IPS-15b (cell line): Measurements from ENCODE around the gene SCUBE1.

Source experiments
- H3K27me3 ChIP-seq: one replicate; pipeline ENCODE4 v1.6.1; 2013; ENCODE audit warnings: low read length; ENCODE audit not compliant: control insufficient read depth, insufficient read depth
- H3K36me3 ChIP-seq: one replicate; pipeline ENCODE4 v1.6.1; 2013; ENCODE audit warnings: low read length; ENCODE audit not compliant: control insufficient read depth, insufficient read depth
- H3K4me1 ChIP-seq: one replicate; pipeline ENCODE4 v1.6.1; 2013; ENCODE audit warnings: mild to moderate bottlenecking, low read length; ENCODE audit not compliant: control insufficient read depth, insufficient read depth
- H3K4me3 ChIP-seq: one replicate; pipeline ENCODE4 v1.5.1; 2013; ENCODE audit warnings: low read depth, low read length
- H3K9ac ChIP-seq: one replicate; pipeline ENCODE4 v1.6.1; 2013; ENCODE audit warnings: low read depth, mild to moderate bottlenecking, low read length
- H3K9me3 ChIP-seq: one replicate; pipeline ENCODE4 v1.6.1; 2013; ENCODE audit warnings: mild to moderate bottlenecking, low read length; ENCODE audit not compliant: control insufficient read depth, insufficient read depth

SCUBE1 gene

DNA sequence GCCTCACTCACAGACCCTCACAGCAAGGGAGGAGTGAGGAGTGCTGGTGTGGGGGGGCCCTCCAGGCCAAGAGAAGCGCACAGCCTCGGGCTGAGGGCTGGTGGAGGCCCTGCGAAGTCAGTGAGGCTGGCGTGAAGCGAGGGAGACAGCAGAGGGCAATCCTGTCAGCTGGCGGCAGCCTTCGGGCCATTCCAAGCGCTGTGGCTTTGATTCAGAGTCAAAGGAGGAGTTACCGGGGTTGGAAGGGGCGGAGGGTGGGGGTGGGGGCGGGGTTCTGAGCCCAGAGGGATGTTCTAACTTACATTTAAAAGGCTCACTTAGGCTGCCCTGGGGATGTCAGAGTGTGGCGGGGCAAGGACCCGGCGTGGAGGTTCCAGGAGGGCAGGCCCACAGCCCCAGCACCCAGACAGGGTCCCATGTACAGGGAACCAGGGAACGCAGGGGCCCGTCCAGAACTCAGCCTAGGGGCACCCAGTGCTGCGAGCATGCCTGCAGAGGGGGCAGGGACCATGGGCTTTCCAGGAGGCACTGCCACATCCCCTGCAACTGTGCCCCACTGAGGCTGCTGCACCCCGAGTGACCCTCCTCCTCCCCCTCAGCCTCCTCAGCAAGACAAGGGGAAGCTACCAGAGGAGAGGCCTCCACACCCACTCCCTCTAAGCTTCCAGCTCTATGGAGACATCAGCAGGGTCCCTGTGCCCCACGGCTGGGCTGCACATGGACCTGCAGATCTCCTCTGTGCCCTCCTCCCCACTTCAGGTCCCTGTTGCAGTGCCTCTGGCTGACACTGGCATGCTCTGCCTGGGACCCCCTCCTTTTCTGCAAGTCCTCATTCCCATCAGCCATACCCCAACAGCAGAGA, 116.6 kb downstream of the SCUBE1 start:
- H3K36me3 ChIP-seq: no peaks in the 10 kb centered on the region
- peaks cover 10% of the 10 kb centered on the region for H3K4me1 ChIP-seq
- peaks cover 5% of the 10 kb centered on the region for H3K27me3 ChIP-seq
- H3K9me3 ChIP-seq: no peaks in the 10 kb centered on the region
- H3K4me3 ChIP-seq: no peak overlapping the region
- H3K9ac ChIP-seq: no peak overlapping the region

- Histone ChIP-seq H3K36me3 (no peaks in the 10 kb centered on the region), H3K9me3 (no peaks in the 10 kb centered on the region), H3K9ac (no peak overlapping the region), H3K27me3 (peaks cover 5% of the 10 kb centered on the region), H3K4me1 (peaks cover 10% of the 10 kb centered on the region), H3K4me3 (no peak overlapping the region)
Measured at GRCh38 chr22:43225609-43226008, 117.6 kb downstream of the SCUBE1 start.

- Histone ChIP-seq H3K9ac (no peak overlapping the region), H3K9me3 (no peaks in the 10 kb centered on the region), H3K4me3 (no peak overlapping the region), H3K27me3 (peaks cover 5% of the 10 kb centered on the region), H3K36me3 (no peaks in the 10 kb centered on the region), H3K4me1 (peaks cover 10% of the 10 kb centered on the region)
Measured at GRCh38 chr22:43222987-43223386, 120.2 kb downstream of the SCUBE1 start.

- peaks cover 8% of the 10 kb centered on the region for H3K4me1 ChIP-seq
- H3K9me3 ChIP-seq: no peaks in the 10 kb centered on the region
- H3K36me3 ChIP-seq: no peaks in the 10 kb centered on the region
- no peak overlapping the region for H3K9ac ChIP-seq
- peaks cover 5% of the 10 kb centered on the region for H3K27me3 ChIP-seq
- no peak overlapping the region for H3K4me3 ChIP-seq
Measured at GRCh38 chr22:43222262-43222661, 120.9 kb downstream of the SCUBE1 start.

- Histone ChIP-seq H3K27me3 (peaks cover 3% of the 10 kb centered on the region), H3K36me3 (no peaks in the 10 kb centered on the region), H3K4me1 (peaks cover under 1% of the 10 kb centered on the region), H3K4me3 (no peak overlapping the region), H3K9ac (no peak overlapping the region), H3K9me3 (no peaks in the 10 kb centered on the region)
Measured at GRCh38 chr22:43220625-43221380, 122.4 kb downstream of the SCUBE1 start.

DNA sequence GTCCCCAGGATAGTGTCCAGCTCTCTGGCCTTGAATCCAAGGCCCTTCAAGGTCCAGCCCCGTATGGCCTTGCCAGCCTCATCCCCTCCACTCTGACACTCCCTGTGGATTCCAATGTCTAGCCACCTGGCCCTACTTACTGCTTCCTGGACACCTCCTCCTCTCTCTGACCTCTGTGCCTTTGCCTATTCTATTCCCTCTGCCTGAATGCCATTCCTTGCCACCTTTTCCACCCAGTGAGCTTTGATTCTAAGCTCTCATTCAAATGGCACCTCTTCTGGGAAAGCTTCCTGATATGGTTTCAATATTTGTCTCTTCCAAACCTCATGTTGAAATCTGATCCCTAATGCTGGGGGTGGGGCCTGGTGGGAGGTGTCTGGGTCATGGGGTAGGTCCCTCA, 124.4 kb downstream of the SCUBE1 start:
- H3K9me3 ChIP-seq: no peaks in the 10 kb centered on the region
- no peaks in the 10 kb centered on the region for H3K27me3 ChIP-seq
- no peak overlapping the region for H3K9ac ChIP-seq
- no peak overlapping the region for H3K4me3 ChIP-seq
- H3K36me3 ChIP-seq: no peaks in the 10 kb centered on the region
- no peaks in the 10 kb centered on the region for H3K4me1 ChIP-seq

DNA sequence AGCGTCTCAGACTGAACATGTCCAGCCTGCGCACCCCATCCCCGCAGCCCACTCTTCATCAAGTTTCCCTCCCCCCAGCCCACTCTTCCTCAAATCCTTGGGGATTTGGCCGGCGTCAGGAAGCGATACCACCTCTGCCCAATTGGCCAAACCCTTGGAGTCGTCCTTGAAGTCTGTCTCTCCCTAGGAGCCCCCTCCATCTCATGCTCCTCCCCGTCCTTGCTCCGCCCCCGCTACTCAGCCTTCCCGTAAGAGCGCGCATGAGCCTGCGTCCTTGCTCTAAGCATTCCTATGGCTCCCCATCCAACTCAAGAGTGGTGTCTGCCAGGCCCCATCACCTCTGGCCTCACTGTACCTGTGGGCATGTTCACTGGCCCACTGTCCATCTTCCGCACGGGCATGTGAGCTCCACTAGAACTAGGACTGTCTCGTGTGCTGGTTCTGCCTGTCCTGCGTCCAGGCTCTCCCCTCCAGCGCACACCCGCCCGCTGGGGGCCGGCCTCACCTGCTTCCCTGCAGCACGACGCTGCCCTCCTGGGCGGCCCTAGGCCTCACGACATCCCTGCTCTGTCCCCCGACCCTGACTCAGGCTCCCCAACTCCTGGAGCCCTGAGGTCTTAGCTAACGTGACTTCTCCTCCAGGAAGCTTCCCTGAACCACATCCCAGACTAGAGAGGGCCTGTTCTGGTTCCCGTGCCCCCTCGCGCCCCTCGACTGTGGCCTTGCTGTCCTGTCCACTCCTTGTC, 125.7 kb downstream of the SCUBE1 start:
- no peaks in the 10 kb centered on the region for H3K9me3 ChIP-seq
- no peaks in the 10 kb centered on the region for H3K27me3 ChIP-seq
- H3K36me3 ChIP-seq: no peaks in the 10 kb centered on the region
- no peaks in the 10 kb centered on the region for H3K4me1 ChIP-seq
- no peak overlapping the region for H3K4me3 ChIP-seq
- H3K9ac ChIP-seq: no peak overlapping the region

- Histone ChIP-seq H3K36me3 (no peaks in the 10 kb centered on the region), H3K4me1 (no peaks in the 10 kb centered on the region), H3K9ac (no peak overlapping the region), H3K27me3 (no peaks in the 10 kb centered on the region), H3K4me3 (no peak overlapping the region), H3K9me3 (no peaks in the 10 kb centered on the region)
Measured at GRCh38 chr22:43216738-43217137, 126.4 kb downstream of the SCUBE1 start.

GRCh38 chr22:43213962-43214361, 129.2 kb downstream of the SCUBE1 start:
- no peak overlapping the region for H3K4me3 ChIP-seq
- no peaks in the 10 kb centered on the region for H3K4me1 ChIP-seq
- H3K27me3 ChIP-seq: no peaks in the 10 kb centered on the region
- H3K9me3 ChIP-seq: no peaks in the 10 kb centered on the region
- no peaks in the 10 kb centered on the region for H3K36me3 ChIP-seq
- H3K9ac ChIP-seq: no peak overlapping the region

DNA sequence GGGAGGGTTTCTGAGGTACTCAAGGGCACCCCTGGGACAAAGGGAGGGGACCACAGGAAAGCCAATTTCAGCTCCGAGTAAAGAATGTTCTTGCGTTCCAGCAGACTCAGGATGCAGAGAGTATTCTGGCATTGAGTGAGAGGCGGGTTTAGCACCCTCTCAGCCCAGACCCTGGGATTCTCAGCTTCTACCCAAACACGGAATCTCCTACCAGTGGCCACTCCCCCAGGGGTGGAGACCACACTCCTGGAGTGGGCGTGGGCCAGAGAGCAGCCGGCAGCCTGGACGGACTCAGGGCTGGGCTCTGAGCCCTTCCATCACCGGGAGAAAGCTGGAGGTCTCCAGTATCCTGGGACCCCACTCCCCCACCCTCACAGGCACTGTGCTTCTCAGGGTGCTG, 130.1 kb downstream of the SCUBE1 start:
- H3K9me3 ChIP-seq: no peaks in the 10 kb centered on the region
- no peaks in the 10 kb centered on the region for H3K27me3 ChIP-seq
- no peak overlapping the region for H3K9ac ChIP-seq
- H3K4me1 ChIP-seq: no peaks in the 10 kb centered on the region
- no peak overlapping the region for H3K4me3 ChIP-seq
- H3K36me3 ChIP-seq: no peaks in the 10 kb centered on the region

- Histone ChIP-seq H3K4me1 (no peaks in the 10 kb centered on the region), H3K9me3 (no peaks in the 10 kb centered on the region), H3K36me3 (no peaks in the 10 kb centered on the region), H3K27me3 (no peaks in the 10 kb centered on the region), H3K4me3 (no peak overlapping the region), H3K9ac (no peak overlapping the region)
Measured at GRCh38 chr22:43212434-43212952, 130.7 kb downstream of the SCUBE1 start.
